Mesendoderm (in vitro differentiated cells): ENCODE measurements around the gene LMF2.

Experiments used
- DNase-seq: peaks from one replicate; pipeline ENCODE4 v3.0.0; 2013
- H2AK5ac ChIP-seq: 2 replicates; pipeline ENCODE4 v1.6.1; 2013; ENCODE audit warnings: low read length, inconsistent platforms
- H2BK120ac ChIP-seq: 2 replicates; pipeline ENCODE4 v1.6.1; 2013; ENCODE audit warnings: low read depth, mild to moderate bottlenecking, low read length, moderate library complexity, mixed read lengths
- H2BK15ac ChIP-seq: replicated peaks from 2 replicates; pipeline ENCODE4 v1.6.1; 2013; ENCODE audit warnings: low read depth, mild to moderate bottlenecking, moderate library complexity
- H2BK5ac ChIP-seq: 2 replicates; pipeline ENCODE4 v1.6.1; 2013; ENCODE audit warnings: low read length, inconsistent platforms
- H3K18ac ChIP-seq: 2 replicates; pipeline ENCODE4 v1.6.1; 2013; ENCODE audit warnings: mild to moderate bottlenecking, low read length, mixed read lengths
- H3K23ac ChIP-seq: one replicate; pipeline ENCODE4 v1.6.1; 2013; ENCODE audit warnings: low read length
- H3K27ac ChIP-seq: 2 replicates; pipeline ENCODE4 v1.5.1; 2013; ENCODE audit warnings: low read depth, mild to moderate bottlenecking, inconsistent platforms, low read length, moderate library complexity
- H3K27me3 ChIP-seq: 2 replicates; pipeline ENCODE4 v1.6.1; 2013; ENCODE audit warnings: low read length, control low read depth, mild to moderate bottlenecking, inconsistent platforms; ENCODE audit not compliant: insufficient read depth, poor library complexity
- H3K36me3 ChIP-seq: 2 replicates; pipeline ENCODE4 v1.6.1; 2013; ENCODE audit warnings: low read length, inconsistent platforms; ENCODE audit not compliant: control insufficient read depth, insufficient read depth
- H3K4ac ChIP-seq: one replicate; pipeline ENCODE4 v1.6.1; 2013; ENCODE audit warnings: low read depth, mild to moderate bottlenecking, low read length, moderate library complexity
- H3K4me1 ChIP-seq: 2 replicates; pipeline ENCODE4 v1.6.1; 2013; ENCODE audit warnings: low read depth, low read length, inconsistent platforms; ENCODE audit not compliant: control insufficient read depth
- H3K4me2 ChIP-seq: 2 replicates; pipeline ENCODE4 v1.6.1; 2013; ENCODE audit warnings: low read length
- H3K4me3 ChIP-seq: 2 replicates; pipeline ENCODE4 v1.5.1; 2013; ENCODE audit warnings: mild to moderate bottlenecking, low read length
- H3K56ac ChIP-seq: one replicate; pipeline ENCODE4 v1.6.1; 2013; ENCODE audit warnings: low read length
- H3K79me1 ChIP-seq: 2 replicates; pipeline ENCODE4 v1.6.1; 2013; ENCODE audit warnings: low read length, inconsistent platforms
- H3K79me2 ChIP-seq: 2 replicates; pipeline ENCODE4 v1.6.1; 2013; ENCODE audit warnings: mild to moderate bottlenecking, low read length; ENCODE audit not compliant: control insufficient read depth, insufficient read depth
- H3K9ac ChIP-seq: 2 replicates; pipeline ENCODE4 v1.6.1; 2013; ENCODE audit warnings: low read length, inconsistent platforms
- H4K5ac ChIP-seq: one replicate; pipeline ENCODE4 v1.6.1; 2013; ENCODE audit warnings: low read length
- H4K8ac ChIP-seq: one replicate; pipeline ENCODE4 v1.6.1; 2013; ENCODE audit warnings: low read depth, mild to moderate bottlenecking, control low read depth, low read length, moderate library complexity
- WGBS: extraction: QIAGEN DNeasy Blood & Tissue Kit; methylation state at CpG from one replicate; pipeline ENCODE4 v1.1.7; 2013; ENCODE audit warnings: low lambda C conversion rate, missing lambda C conversion rate; ENCODE audit not compliant: insufficient coverage; ENCODE audit errors: extremely low coverage; 5-methylcytosine and 5-hydroxymethylcytosine counted together

LMF2 gene

GRCh38 chr22:50465066-50465930 is 42.2 kb downstream of the LMF2 start:
- Histone ChIP-seq H3K4me2 (no peak overlapping the region), H3K36me3 (peaks cover 13% of the 10 kb centered on the region), H3K18ac (no peak overlapping the region), H3K4ac (no peak overlapping the region), H3K4me1 (peaks cover 6% of the 10 kb centered on the region), H2BK15ac (no peak overlapping the region), H3K56ac (no peak overlapping the region), H2BK5ac (no peak overlapping the region), H3K79me1 (peaks cover 7% of the 10 kb centered on the region), H2BK120ac (no peak overlapping the region), H3K79me2 (peaks cover 17% of the 10 kb centered on the region), H3K23ac (no peak overlapping the region), H4K8ac (no peak overlapping the region), H3K27ac (no peak overlapping the region), H4K5ac (no peak overlapping the region), H3K9ac (no peak overlapping the region), H3K27me3 (no peaks in the 10 kb centered on the region), H2AK5ac (no peak overlapping the region), H3K4me3 (no peak overlapping the region)
- WGBS = no CpG with 5 or more reads among the region's 30 CpGs
- no peak for DNase-seq

- peaks cover 7% of the 10 kb centered on the region for H3K79me1 ChIP-seq
- H2BK120ac ChIP-seq = no peak overlapping the region
- H4K5ac ChIP-seq = no peak overlapping the region
- H2BK5ac ChIP-seq = no peak overlapping the region
- H3K4ac ChIP-seq = no peak overlapping the region
- H3K79me2 ChIP-seq = peaks cover 16% of the 10 kb centered on the region
- no peak overlapping the region for H3K18ac ChIP-seq
- no peak overlapping the region for H4K8ac ChIP-seq
- H3K23ac ChIP-seq = no peak overlapping the region
- no peaks in the 10 kb centered on the region for H3K27me3 ChIP-seq
- H2BK15ac ChIP-seq = no peak overlapping the region
- H3K4me2 ChIP-seq = no peak overlapping the region
- H3K36me3 ChIP-seq = peaks cover 13% of the 10 kb centered on the region
- no peak for DNase-seq
- WGBS = no CpG with 5 or more reads among the region's 24 CpGs
- no peak overlapping the region for H3K9ac ChIP-seq
- H3K56ac ChIP-seq = no peak overlapping the region
- no peak overlapping the region for H3K4me3 ChIP-seq
- no peak overlapping the region for H2AK5ac ChIP-seq
- no peak overlapping the region for H3K27ac ChIP-seq
- peaks cover 3% of the 10 kb centered on the region for H3K4me1 ChIP-seq
Measured at GRCh38 chr22:50464451-50464850, 43.1 kb downstream of the LMF2 start.

- Histone ChIP-seq H2BK5ac (no peak overlapping the region), H4K8ac (no peak overlapping the region), H3K27ac (no peak overlapping the region), H3K4ac (no peak overlapping the region), H3K4me3 (no peak overlapping the region), H3K56ac (no peak overlapping the region), H3K79me1 (no peaks in the 10 kb centered on the region), H3K4me1 (no peaks in the 10 kb centered on the region), H3K79me2 (peaks cover 5% of the 10 kb centered on the region), H2BK120ac (no peak overlapping the region), H3K23ac (no peak overlapping the region), H4K5ac (no peak overlapping the region), H3K4me2 (no peak overlapping the region), H3K27me3 (no peaks in the 10 kb centered on the region), H3K18ac (no peak overlapping the region), H3K36me3 (peaks cover 18% of the 10 kb centered on the region), H2BK15ac (no peak overlapping the region), H3K9ac (no peak overlapping the region), H2AK5ac (no peak overlapping the region)
- no peak for DNase-seq
- WGBS = no CpG with 5 or more reads among the region's 28 CpGs
Measured at GRCh38 chr22:50463188-50463900, 44.2 kb downstream of the LMF2 start.

- DNase-seq = no peak
- Histone ChIP-seq H2BK5ac (no peak overlapping the region), H4K8ac (no peak overlapping the region), H4K5ac (no peak overlapping the region), H3K79me2 (no peaks in the 10 kb centered on the region), H3K27me3 (no peaks in the 10 kb centered on the region), H3K4me3 (no peak overlapping the region), H3K4me2 (no peak overlapping the region), H3K4ac (no peak overlapping the region), H3K18ac (no peak overlapping the region), H2BK120ac (no peak overlapping the region), H3K23ac (no peak overlapping the region), H3K4me1 (no peaks in the 10 kb centered on the region), H2BK15ac (no peak overlapping the region), H2AK5ac (no peak overlapping the region), H3K36me3 (peaks cover 17% of the 10 kb centered on the region), H3K79me1 (no peaks in the 10 kb centered on the region), H3K9ac (no peak overlapping the region), H3K56ac (no peak overlapping the region), H3K27ac (no peak overlapping the region)
- WGBS = no CpG with 5 or more reads among the region's 30 CpGs
Measured at GRCh38 chr22:50461979-50462540, 45.4 kb downstream of the LMF2 start.

GRCh38 chr22:50461536-50461935 is 46.0 kb downstream of the LMF2 start:
- H3K27me3 ChIP-seq = no peaks in the 10 kb centered on the region
- no peak overlapping the region for H3K18ac ChIP-seq
- H3K4me1 ChIP-seq = no peaks in the 10 kb centered on the region
- H3K79me1 ChIP-seq = no peaks in the 10 kb centered on the region
- DNase-seq = no peak
- H2BK5ac ChIP-seq = no peak overlapping the region
- H3K4ac ChIP-seq = no peak overlapping the region
- no peak overlapping the region for H3K4me3 ChIP-seq
- H3K4me2 ChIP-seq = no peak overlapping the region
- H2BK15ac ChIP-seq = no peak overlapping the region
- H3K9ac ChIP-seq = no peak overlapping the region
- no peak overlapping the region for H3K56ac ChIP-seq
- H4K5ac ChIP-seq = no peak overlapping the region
- H2AK5ac ChIP-seq = no peak overlapping the region
- no peak overlapping the region for H3K27ac ChIP-seq
- H2BK120ac ChIP-seq = no peak overlapping the region
- WGBS = no CpG with 5 or more reads among the region's 26 CpGs
- no peak overlapping the region for H3K23ac ChIP-seq
- peaks cover 17% of the 10 kb centered on the region for H3K36me3 ChIP-seq
- H4K8ac ChIP-seq = no peak overlapping the region
- H3K79me2 ChIP-seq = no peaks in the 10 kb centered on the region
